Ishikawa (cell line): ENCODE data around the gene NAP1L1.

Experiments
- CEBPB ChIP-seq: IDR thresholded peaks from 2 replicates; pipeline ENCODE4 v1.6.1; 2012
- CREB1 ChIP-seq: IDR thresholded peaks from 2 replicates; pipeline ENCODE4 v1.6.1; 2012; ENCODE audit warnings: low read depth
- EGR1 ChIP-seq: IDR thresholded peaks from 2 replicates; pipeline ENCODE4 v1.6.1; 2012
- EP300 ChIP-seq: IDR thresholded peaks from 2 replicates; pipeline ENCODE4 v1.6.1; 2012; ENCODE audit warnings: borderline replicate concordance
- FOXM1 ChIP-seq: IDR thresholded peaks from 2 replicates; pipeline ENCODE4 v1.6.1; 2012; ENCODE audit warnings: low read depth, borderline replicate concordance
- NFIC ChIP-seq: IDR thresholded peaks from 2 replicates; pipeline ENCODE4 v1.6.1; 2012
- RAD21 ChIP-seq: IDR thresholded peaks from 2 replicates; pipeline ENCODE4 v1.6.1; 2012; ENCODE audit warnings: low read depth
- TAF1 ChIP-seq: IDR thresholded peaks from 2 replicates; pipeline ENCODE4 v1.6.1; 2012; ENCODE audit warnings: low read depth, mild to moderate bottlenecking
- TCF12 ChIP-seq: IDR thresholded peaks from 2 replicates; pipeline ENCODE4 v1.6.1; 2012; ENCODE audit warnings: low read depth
- TEAD4 ChIP-seq: IDR thresholded peaks from 2 replicates; pipeline ENCODE4 v1.6.1; 2012
- YY1 ChIP-seq: IDR thresholded peaks from 2 replicates; pipeline ENCODE4 v1.6.1; 2012; ENCODE audit warnings: low read depth
- ZBTB7A ChIP-seq: IDR thresholded peaks from 2 replicates; pipeline ENCODE4 v1.6.1; 2012; ENCODE audit warnings: low read depth
- TF ChIP-seq, protein P1 (sequence below): IDR thresholded peaks from 2 replicates; pipeline ENCODE4 v1.6.1; 2012
- TF ChIP-seq, protein P2 (sequence below): IDR thresholded peaks from 2 replicates; pipeline ENCODE4 v1.6.1; 2012; ENCODE audit warnings: low read depth, mild to moderate bottlenecking
- TF ChIP-seq, protein P3 (sequence below): IDR thresholded peaks from 2 replicates; pipeline ENCODE4 v1.6.1; 2012

The NAP1L1 gene

DNA sequence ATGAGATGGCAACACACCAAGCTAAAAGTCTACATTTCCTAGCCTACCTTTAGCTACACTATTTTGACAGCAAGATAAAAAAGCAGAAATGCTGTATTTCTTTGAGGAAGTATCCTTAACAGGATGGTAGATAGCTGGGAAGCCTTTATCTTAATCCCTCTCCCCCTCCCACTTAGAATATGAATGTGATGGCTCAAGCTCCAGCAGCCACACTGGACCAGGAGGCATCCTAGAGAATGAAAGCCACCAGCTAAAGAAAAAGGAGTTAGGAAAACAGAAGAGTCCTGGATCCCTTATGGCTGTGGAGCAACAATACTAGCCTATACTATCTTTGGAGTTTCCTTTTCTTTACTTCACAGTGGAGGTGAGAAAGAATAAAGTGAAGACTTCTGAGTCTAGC, 15.1 kb downstream of the NAP1L1 start:
- TF ChIP-seq ZBTB7A: no peak
- TF ChIP-seq, protein P1, sequence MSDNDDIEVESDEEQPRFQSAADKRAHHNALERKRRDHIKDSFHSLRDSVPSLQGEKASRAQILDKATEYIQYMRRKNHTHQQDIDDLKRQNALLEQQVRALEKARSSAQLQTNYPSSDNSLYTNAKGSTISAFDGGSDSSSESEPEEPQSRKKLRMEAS: no peak
- no peak for TF ChIP-seq EGR1
- no peak for TF ChIP-seq RAD21
- TF ChIP-seq CEBPB: no peak
- TF ChIP-seq TCF12: no peak
- TF ChIP-seq TEAD4: no peak
- TF ChIP-seq EP300: no peak
- TF ChIP-seq YY1: no peak

DNA sequence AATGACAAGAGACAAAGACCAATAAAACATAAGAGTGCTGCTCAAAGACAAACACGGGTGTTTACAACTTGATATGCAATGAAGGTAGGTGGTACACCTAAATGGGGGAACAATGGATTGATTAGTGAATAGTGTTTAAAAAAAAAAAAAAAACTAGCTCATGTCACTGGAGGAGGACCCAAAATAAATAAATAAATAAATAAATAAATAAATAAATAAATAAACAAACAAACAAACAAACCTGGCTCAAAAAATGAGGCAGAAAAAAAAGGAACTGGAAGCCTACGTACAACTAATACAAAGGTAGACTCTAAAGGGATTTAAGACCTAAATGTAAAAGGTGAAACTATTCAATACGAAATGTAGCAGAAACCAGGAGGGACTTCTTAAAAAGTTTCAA, 18.6 kb downstream of the NAP1L1 start:
- no peak for TF ChIP-seq RAD21
- TF ChIP-seq CREB1: no peak
- no peak for TF ChIP-seq ZBTB7A
- no peak for TF ChIP-seq TEAD4
- no peak for TF ChIP-seq FOXM1

DNA sequence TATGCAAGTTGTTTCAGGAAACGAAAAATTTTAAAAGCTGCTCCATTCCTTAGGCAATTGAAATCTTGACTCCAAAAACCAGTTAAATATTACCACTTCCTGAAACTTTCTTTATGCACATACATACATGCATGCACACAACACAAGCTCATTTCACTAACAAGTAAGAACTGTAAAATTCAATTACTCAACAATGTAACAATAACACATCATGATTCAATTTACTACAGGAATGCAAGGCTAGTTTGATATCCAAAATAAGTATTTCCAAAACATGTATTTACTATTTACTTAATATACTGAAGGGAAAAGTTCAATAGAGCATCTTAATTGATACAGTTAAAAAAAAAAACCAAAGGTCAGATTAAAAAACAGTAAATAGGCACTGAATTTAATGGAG, 19.6 kb downstream of the NAP1L1 start:
- TF ChIP-seq TEAD4 (no peak), CEBPB (no peak), ZBTB7A (no peak), RAD21 (no peak), TCF12 (no peak), YY1 (no peak), EP300 (no peak), NFIC (no peak)
- TF ChIP-seq, protein P2, sequence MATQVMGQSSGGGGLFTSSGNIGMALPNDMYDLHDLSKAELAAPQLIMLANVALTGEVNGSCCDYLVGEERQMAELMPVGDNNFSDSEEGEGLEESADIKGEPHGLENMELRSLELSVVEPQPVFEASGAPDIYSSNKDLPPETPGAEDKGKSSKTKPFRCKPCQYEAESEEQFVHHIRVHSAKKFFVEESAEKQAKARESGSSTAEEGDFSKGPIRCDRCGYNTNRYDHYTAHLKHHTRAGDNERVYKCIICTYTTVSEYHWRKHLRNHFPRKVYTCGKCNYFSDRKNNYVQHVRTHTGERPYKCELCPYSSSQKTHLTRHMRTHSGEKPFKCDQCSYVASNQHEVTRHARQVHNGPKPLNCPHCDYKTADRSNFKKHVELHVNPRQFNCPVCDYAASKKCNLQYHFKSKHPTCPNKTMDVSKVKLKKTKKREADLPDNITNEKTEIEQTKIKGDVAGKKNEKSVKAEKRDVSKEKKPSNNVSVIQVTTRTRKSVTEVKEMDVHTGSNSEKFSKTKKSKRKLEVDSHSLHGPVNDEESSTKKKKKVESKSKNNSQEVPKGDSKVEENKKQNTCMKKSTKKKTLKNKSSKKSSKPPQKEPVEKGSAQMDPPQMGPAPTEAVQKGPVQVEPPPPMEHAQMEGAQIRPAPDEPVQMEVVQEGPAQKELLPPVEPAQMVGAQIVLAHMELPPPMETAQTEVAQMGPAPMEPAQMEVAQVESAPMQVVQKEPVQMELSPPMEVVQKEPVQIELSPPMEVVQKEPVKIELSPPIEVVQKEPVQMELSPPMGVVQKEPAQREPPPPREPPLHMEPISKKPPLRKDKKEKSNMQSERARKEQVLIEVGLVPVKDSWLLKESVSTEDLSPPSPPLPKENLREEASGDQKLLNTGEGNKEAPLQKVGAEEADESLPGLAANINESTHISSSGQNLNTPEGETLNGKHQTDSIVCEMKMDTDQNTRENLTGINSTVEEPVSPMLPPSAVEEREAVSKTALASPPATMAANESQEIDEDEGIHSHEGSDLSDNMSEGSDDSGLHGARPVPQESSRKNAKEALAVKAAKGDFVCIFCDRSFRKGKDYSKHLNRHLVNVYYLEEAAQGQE: no peak

DNA sequence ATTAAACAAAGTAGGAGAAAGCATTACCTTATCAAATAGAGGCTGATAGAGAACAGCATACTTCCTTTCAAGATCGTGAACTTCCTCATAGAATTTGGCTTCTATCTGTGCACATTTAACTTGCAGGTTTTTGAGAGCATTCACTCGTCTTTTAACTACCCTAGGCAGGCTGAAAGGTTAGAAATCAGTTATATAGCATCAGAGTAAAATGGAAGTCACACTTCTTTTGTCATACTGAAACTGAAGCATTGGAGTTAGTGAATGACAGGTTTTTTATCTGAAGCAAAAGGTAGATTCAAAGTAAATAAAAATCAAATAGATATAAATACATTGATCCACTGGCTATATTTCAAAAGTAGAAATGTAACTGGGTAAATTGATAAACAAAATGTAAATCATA, 24.4 kb downstream of the NAP1L1 start:
- TF ChIP-seq CREB1: no peak
- TF ChIP-seq TCF12: no peak
- no peak for TF ChIP-seq FOXM1
- no peak for TF ChIP-seq CEBPB
- TF ChIP-seq, protein P1: no peak
- TF ChIP-seq YY1: no peak
- TF ChIP-seq, protein P2: no peak
- no peak for TF ChIP-seq NFIC
- TF ChIP-seq EGR1: no peak
- no peak for TF ChIP-seq EP300
- TF ChIP-seq TAF1: no peak
- TF ChIP-seq ZBTB7A: no peak
- TF ChIP-seq, protein P3, sequence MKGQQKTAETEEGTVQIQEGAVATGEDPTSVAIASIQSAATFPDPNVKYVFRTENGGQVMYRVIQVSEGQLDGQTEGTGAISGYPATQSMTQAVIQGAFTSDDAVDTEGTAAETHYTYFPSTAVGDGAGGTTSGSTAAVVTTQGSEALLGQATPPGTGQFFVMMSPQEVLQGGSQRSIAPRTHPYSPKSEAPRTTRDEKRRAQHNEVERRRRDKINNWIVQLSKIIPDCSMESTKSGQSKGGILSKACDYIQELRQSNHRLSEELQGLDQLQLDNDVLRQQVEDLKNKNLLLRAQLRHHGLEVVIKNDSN: no peak

DNA sequence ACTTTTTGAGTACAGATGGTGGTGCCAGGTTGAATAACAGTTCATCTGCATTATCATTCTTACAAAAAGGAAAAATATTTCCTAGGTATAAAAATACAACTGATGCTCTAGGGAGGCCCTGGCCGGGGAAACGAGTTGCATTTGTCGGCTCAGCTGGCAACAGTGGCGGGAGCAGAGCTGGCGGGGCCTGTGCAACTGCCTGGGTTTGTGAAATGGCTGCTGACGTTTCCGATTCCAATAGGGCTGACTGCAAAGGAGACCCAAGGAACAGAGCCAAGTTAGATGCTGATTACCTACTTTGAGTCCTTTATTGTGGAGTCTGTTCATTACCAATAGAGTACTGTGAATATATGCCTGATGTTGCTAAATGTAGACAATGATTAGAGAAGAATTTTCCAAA, 27.2 kb downstream of the NAP1L1 start:
- TF ChIP-seq TEAD4 (no peak), EGR1 (no peak), YY1 (no peak)

DNA sequence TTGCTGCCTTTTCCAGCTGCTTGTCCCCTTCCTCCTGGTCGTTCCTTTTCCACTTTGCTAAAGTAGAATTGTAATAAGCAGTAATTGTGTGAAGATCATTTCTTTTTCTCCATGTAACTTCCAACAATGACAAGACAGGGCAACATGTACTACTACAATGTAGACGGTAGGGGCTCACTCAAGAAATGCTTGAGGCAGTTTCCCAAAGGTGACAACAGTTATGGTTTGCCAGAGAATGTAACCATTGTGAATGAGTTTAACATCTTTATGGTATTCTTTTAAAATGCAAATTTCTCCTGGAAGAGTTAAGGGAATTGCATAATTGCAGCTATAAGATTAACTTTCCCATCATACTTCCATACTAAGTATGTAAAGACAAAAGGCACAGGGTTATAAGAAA, 29.1 kb downstream of the NAP1L1 start:
- TF ChIP-seq EP300 (no peak), YY1 (no peak), RAD21 (no peak), CEBPB (no peak), FOXM1 (no peak)

DNA sequence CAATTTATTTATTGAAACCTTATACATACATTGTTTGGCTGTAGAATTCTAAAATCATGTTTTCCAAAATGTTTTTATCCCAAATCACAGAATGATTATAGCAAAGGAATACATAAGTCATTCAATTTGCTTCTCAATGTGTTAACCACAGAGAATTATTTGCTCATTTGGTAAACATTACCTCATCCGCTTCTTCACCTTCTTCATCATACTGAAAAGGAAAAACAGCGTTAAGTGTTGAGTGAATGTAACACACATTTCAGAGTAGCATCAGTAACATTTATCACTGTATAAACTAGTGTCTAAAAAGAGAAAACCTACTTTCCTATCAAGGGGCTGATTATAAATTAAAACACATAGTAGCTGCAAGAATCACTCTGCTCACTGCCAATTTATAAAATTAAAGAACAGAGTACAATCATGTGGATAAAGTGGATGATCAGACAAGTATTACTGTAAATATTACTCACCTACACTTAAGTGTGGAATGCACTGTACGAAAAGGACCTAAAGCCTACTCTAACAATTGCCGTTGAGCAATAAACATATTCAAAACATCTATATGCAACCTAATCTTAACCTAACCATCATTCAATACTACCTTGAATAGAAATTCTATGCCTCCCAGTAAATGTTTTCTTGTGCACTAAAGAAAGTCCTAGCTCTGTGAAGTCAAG, 34.8 kb downstream of the NAP1L1 start:
- TF ChIP-seq TCF12 (no peak), CREB1 (no peak)
- TF ChIP-seq, protein P3: no peak
